ENCODE results near the gene WDR59. TPM values are rescaled to one million over a fixed set of nuclear protein-coding genes. Genes with fewer than 3 reads are reported as not detected.

WDR59 gene
- total and polyA plus RNA-seq, 2 donors (not counting 1 experiment from before 2014, with no cell fraction given), result 52.6 to 127 TPM

- TF ChIP-seq CTCF (IDR thresholded peaks at IDR 0.05) (no peak), EZH2 (IDR thresholded peaks at IDR 0.05; ENCODE audit: borderline replicate concordance, insufficient read depth, low read depth, low read length, poor library complexity, severe bottlenecking) (no peak)
- DNase-seq, result no peak
- Histone ChIP-seq H3K4me3 (ENCODE audit: control extremely low read depth in 1 of 5, extremely low read depth in 1 of 5, insufficient read depth in 1 of 5, low read depth in 2 of 5, low read length in 4 of 5) (no peak overlapping the region), H3K9me3 (ENCODE audit: control extremely low read depth in 1 of 3, control insufficient read depth in 2 of 3, insufficient read depth in 1 of 3, low read length in 2 of 3) (no peaks in the 10 kb centered on the region), H4K20me1 (ENCODE audit: control insufficient read depth, insufficient read depth, low read length, poor library complexity, severe bottlenecking) (no peaks in the 10 kb centered on the region), H3K4me1 (ENCODE audit: control insufficient read depth in 2 of 2, insufficient read depth in 2 of 2, low read length in 2 of 2) (no peaks in the 10 kb centered on the region), H3K27me3 (replicated peaks in 1 of 4; ENCODE audit: control extremely low read depth in 1 of 4, control insufficient read depth in 3 of 4, insufficient read depth in 4 of 4, low read length in 3 of 4) (no peaks in the 10 kb centered on the region), H3K4me2 (replicated peaks; ENCODE audit: low read depth, low read length, poor library complexity, severe bottlenecking) (no peak overlapping the region), H3K79me2 (ENCODE audit: control insufficient read depth, insufficient read depth, low read length) (no peaks in the 10 kb centered on the region), H3K27ac (ENCODE audit: low read length in 2 of 2) (no peak overlapping the region), H3K36me3 (replicated peaks in 1 of 2; ENCODE audit: control extremely low read depth in 1 of 2, control insufficient read depth in 1 of 2, extremely low read depth in 1 of 2, insufficient read depth in 2 of 2, low read length in 1 of 2) (peaks cover 2 to 46% of the 10 kb centered on the region in 2 experiments), H3K9ac (ENCODE audit: low read length) (no peak overlapping the region), H2AFZ (ENCODE audit: insufficient read depth, low read depth, low read length, poor library complexity, severe bottlenecking) (no peak overlapping the region)
- POLR2A ChIA-PET, result no interaction called here
- ATAC-seq (ENCODE audit: low read depth), result no peak
- intact Hi-C loops (cut with micrococcal nuclease), result no loop called here
- no peaks in the 10 kb centered on the region for H3K4me1 Mint-ChIP-seq
- CTCF ChIA-PET, result no interaction called here
- H3K27me3 Mint-ChIP-seq, result no peaks in the 10 kb centered on the region
- no peaks in the 10 kb centered on the region for H3K9me3 Mint-ChIP-seq (ENCODE audit: insufficient read depth)
- WGBS (ENCODE audit: insufficient coverage), result 100% methylated on average over 1 of the region's 10 CpGs
- H3K4me3 Mint-ChIP-seq, result no peak overlapping the region
- H3K27ac Mint-ChIP-seq, result no peak overlapping the region
Measured at GRCh38 chr16:74923766-74924460, 61.0 kb downstream of the WDR59 start.
